Measurements from ENCODE around the gene DLGAP1.
"Not testable (repeated sequence)": the region's sequence is repeated elsewhere in the genome, so short reads cannot be mapped to it uniquely, and the experiment has no call there.

The DLGAP1 gene

GRCh38 chr18:4455113-4455811, at the start of gene DLGAP1:
Gene DLGAP1 (minus strand): TSS chr18:4455307.
- peaks cover 4 to 22% (median 20%) of the 10 kb centered on the region in 5 donors for H3K4me1 ChIP-seq (ENCODE audit: control insufficient read depth in 5 of 5, insufficient read depth in 5 of 5, low read length in 5 of 5)
- no peak within 1 kb of the TSS for H3K9ac ChIP-seq (ENCODE audit: low read length in 5 of 5)
- H3K9me3 ChIP-seq (ENCODE audit: control insufficient read depth in 5 of 5, low read length in 5 of 5) = no peaks in the 10 kb centered on the region
- H3K27ac ChIP-seq (ENCODE audit: low read depth, low read length) = no peak within 1 kb of the TSS
- peaks cover 10 to 23% (median 15%) of the 10 kb centered on the region in 5 donors for H3K27me3 ChIP-seq (ENCODE audit: control insufficient read depth in 5 of 5, insufficient read depth in 4 of 5, low read length in 5 of 5)
- no peaks in the 10 kb centered on the region for H3K36me3 ChIP-seq (ENCODE audit: control insufficient read depth in 5 of 5, insufficient read depth in 5 of 5, low read length in 5 of 5)
- peak within 1 kb of the TSS; percentile 54 to 74 (median 59) for H3K4me3 ChIP-seq (ENCODE audit: low read depth in 1 of 5, low read length in 5 of 5)

GRCh38 chr18:4494703-4495284, 39.7 kb upstream of the DLGAP1 start:
- H3K9me3 ChIP-seq (ENCODE audit: control insufficient read depth in 5 of 5, low read length in 5 of 5); H3K27ac ChIP-seq (ENCODE audit: low read depth, low read length); H3K4me1 ChIP-seq (ENCODE audit: control insufficient read depth in 5 of 5, insufficient read depth in 5 of 5, low read length in 5 of 5); H3K27me3 ChIP-seq (ENCODE audit: control insufficient read depth in 5 of 5, insufficient read depth in 4 of 5, low read length in 5 of 5); H3K9ac ChIP-seq (ENCODE audit: low read length in 5 of 5); H3K36me3 ChIP-seq (ENCODE audit: control insufficient read depth in 5 of 5, insufficient read depth in 5 of 5, low read length in 5 of 5); H3K4me3 ChIP-seq (ENCODE audit: low read depth in 1 of 5, low read length in 5 of 5): not testable (repeated sequence)

GRCh38 chr18:4468511-4468910, 13.4 kb upstream of the DLGAP1 start:
- Histone ChIP-seq H3K36me3 (ENCODE audit: control insufficient read depth in 5 of 5, insufficient read depth in 5 of 5, low read length in 5 of 5) (no peaks in the 10 kb centered on the region), H3K27ac (ENCODE audit: low read depth, low read length) (no peak overlapping the region), H3K27me3 (ENCODE audit: control insufficient read depth in 5 of 5, insufficient read depth in 4 of 5, low read length in 5 of 5) (no peaks in the 10 kb centered on the region), H3K9ac (ENCODE audit: low read length in 5 of 5) (no peak overlapping the region), H3K4me1 (ENCODE audit: control insufficient read depth in 5 of 5, insufficient read depth in 5 of 5, low read length in 5 of 5) (no peaks in the 10 kb centered on the region), H3K4me3 (ENCODE audit: low read depth in 1 of 5, low read length in 5 of 5) (no peak overlapping the region), H3K9me3 (ENCODE audit: control insufficient read depth in 5 of 5, low read length in 5 of 5) (peaks cover 0 to 2% (median 0%) of the 10 kb centered on the region in 5 donors)

GRCh38 chr18:4454537-4455112, 482 bp downstream of the DLGAP1 start:
- no peak overlapping the region for H3K9ac ChIP-seq (ENCODE audit: low read length in 5 of 5)

GRCh38 chr18:4453874-4454536, 1.1 kb downstream of the DLGAP1 start:
- no peaks in the 10 kb centered on the region for H3K36me3 ChIP-seq (ENCODE audit: control insufficient read depth in 5 of 5, insufficient read depth in 5 of 5, low read length in 5 of 5)
- no peaks in the 10 kb centered on the region for H3K9me3 ChIP-seq (ENCODE audit: control insufficient read depth in 5 of 5, low read length in 5 of 5)
- H3K9ac ChIP-seq (ENCODE audit: low read length in 5 of 5) = no peak overlapping the region
- peaks cover 4 to 22% (median 20%) of the 10 kb centered on the region in 5 donors for H3K4me1 ChIP-seq (ENCODE audit: control insufficient read depth in 5 of 5, insufficient read depth in 5 of 5, low read length in 5 of 5)
- H3K27me3 ChIP-seq (ENCODE audit: control insufficient read depth in 5 of 5, insufficient read depth in 4 of 5, low read length in 5 of 5) = peaks cover 10 to 23% (median 15%) of the 10 kb centered on the region in 5 donors
- peak overlapping the region; percentile 28 to 74 (median 59) for H3K4me3 ChIP-seq (ENCODE audit: low read depth in 1 of 5, low read length in 5 of 5)
- no peak overlapping the region for H3K27ac ChIP-seq (ENCODE audit: low read depth, low read length)

More at GRCh38 chr18:4454537-4455112, 482 bp downstream of the DLGAP1 start:
- Histone ChIP-seq H3K27ac (ENCODE audit: low read depth, low read length) (no peak overlapping the region), H3K27me3 (ENCODE audit: control insufficient read depth in 5 of 5, insufficient read depth in 4 of 5, low read length in 5 of 5) (peaks cover 10 to 23% (median 15%) of the 10 kb centered on the region in 5 donors), H3K9me3 (ENCODE audit: control insufficient read depth in 5 of 5, low read length in 5 of 5) (no peaks in the 10 kb centered on the region), H3K36me3 (ENCODE audit: control insufficient read depth in 5 of 5, insufficient read depth in 5 of 5, low read length in 5 of 5) (no peaks in the 10 kb centered on the region), H3K4me1 (ENCODE audit: control insufficient read depth in 5 of 5, insufficient read depth in 5 of 5, low read length in 5 of 5) (peaks cover 4 to 22% (median 20%) of the 10 kb centered on the region in 5 donors), H3K4me3 (ENCODE audit: low read depth in 1 of 5, low read length in 5 of 5) (peak overlapping the region; percentile 40 to 74 (median 59))

- Histone ChIP-seq H3K9ac (ENCODE audit: low read length in 5 of 5) (no peak overlapping the region), H3K9me3 (ENCODE audit: control insufficient read depth in 5 of 5, low read length in 5 of 5) (no peaks in the 10 kb centered on the region), H3K36me3 (ENCODE audit: control insufficient read depth in 5 of 5, insufficient read depth in 5 of 5, low read length in 5 of 5) (no peaks in the 10 kb centered on the region), H3K27ac (ENCODE audit: low read depth, low read length) (no peak overlapping the region), H3K27me3 (ENCODE audit: control insufficient read depth in 5 of 5, insufficient read depth in 4 of 5, low read length in 5 of 5) (peaks cover 10 to 23% (median 12%) of the 10 kb centered on the region in 5 donors), H3K4me1 (ENCODE audit: control insufficient read depth in 5 of 5, insufficient read depth in 5 of 5, low read length in 5 of 5) (peaks cover 4 to 22% (median 20%) of the 10 kb centered on the region in 5 donors), H3K4me3 (ENCODE audit: low read depth in 1 of 5, low read length in 5 of 5) (peak overlapping the region in 4 of 5 donors; percentile 40 to 74 (median 62))
Observed at GRCh38 chr18:4453567-4453873, 1.6 kb downstream of the DLGAP1 start.

GRCh38 chr18:4450065-4450658, 4.9 kb downstream of the DLGAP1 start:
- H3K9ac ChIP-seq (ENCODE audit: low read length in 5 of 5) = no peak overlapping the region

GRCh38 chr18:4445902-4446301, 9.2 kb downstream of the DLGAP1 start:
- no peaks in the 10 kb centered on the region for H3K9me3 ChIP-seq (ENCODE audit: control insufficient read depth in 5 of 5, low read length in 5 of 5)
- H3K4me1 ChIP-seq (ENCODE audit: control insufficient read depth in 5 of 5, insufficient read depth in 5 of 5, low read length in 5 of 5) = no peaks in the 10 kb centered on the region
- no peak overlapping the region for H3K4me3 ChIP-seq (ENCODE audit: low read depth in 1 of 5, low read length in 5 of 5)
- no peak overlapping the region for H3K9ac ChIP-seq (ENCODE audit: low read length in 5 of 5)
- H3K27me3 ChIP-seq (ENCODE audit: control insufficient read depth in 5 of 5, insufficient read depth in 4 of 5, low read length in 5 of 5) = no peaks in the 10 kb centered on the region
- no peaks in the 10 kb centered on the region for H3K36me3 ChIP-seq (ENCODE audit: control insufficient read depth in 5 of 5, insufficient read depth in 5 of 5, low read length in 5 of 5)
- H3K27ac ChIP-seq (ENCODE audit: low read depth, low read length) = no peak overlapping the region

More at GRCh38 chr18:4450065-4450658, 4.9 kb downstream of the DLGAP1 start:
- Histone ChIP-seq H3K4me1 (ENCODE audit: control insufficient read depth in 5 of 5, insufficient read depth in 5 of 5, low read length in 5 of 5) (peaks cover 0 to 16% (median 14%) of the 10 kb centered on the region in 5 donors), H3K27ac (ENCODE audit: low read depth, low read length) (no peak overlapping the region), H3K9me3 (ENCODE audit: control insufficient read depth in 5 of 5, low read length in 5 of 5) (no peaks in the 10 kb centered on the region), H3K36me3 (ENCODE audit: control insufficient read depth in 5 of 5, insufficient read depth in 5 of 5, low read length in 5 of 5) (no peaks in the 10 kb centered on the region), H3K27me3 (ENCODE audit: control insufficient read depth in 5 of 5, insufficient read depth in 4 of 5, low read length in 5 of 5) (peaks cover 5 to 16% (median 10%) of the 10 kb centered on the region in 5 donors), H3K4me3 (ENCODE audit: low read depth in 1 of 5, low read length in 5 of 5) (no peak overlapping the region)

- Histone ChIP-seq H3K27me3 (ENCODE audit: control insufficient read depth in 5 of 5, insufficient read depth in 4 of 5, low read length in 5 of 5) (no peaks in the 10 kb centered on the region), H3K27ac (ENCODE audit: low read depth, low read length) (no peak overlapping the region), H3K4me1 (ENCODE audit: control insufficient read depth in 5 of 5, insufficient read depth in 5 of 5, low read length in 5 of 5) (no peaks in the 10 kb centered on the region), H3K4me3 (ENCODE audit: low read depth in 1 of 5, low read length in 5 of 5) (no peak overlapping the region), H3K36me3 (ENCODE audit: control insufficient read depth in 5 of 5, insufficient read depth in 5 of 5, low read length in 5 of 5) (no peaks in the 10 kb centered on the region), H3K9ac (ENCODE audit: low read length in 5 of 5) (no peak overlapping the region), H3K9me3 (ENCODE audit: control insufficient read depth in 5 of 5, low read length in 5 of 5) (no peaks in the 10 kb centered on the region)
Observed at GRCh38 chr18:4444306-4444705, 10.8 kb downstream of the DLGAP1 start.
